ENCODE data around the gene DCLK1.
"Not testable (repeated sequence)": the region's sequence is repeated elsewhere in the genome, so short reads cannot be mapped to it uniquely, and the experiment has no call there.

Gene DCLK1

DNA sequence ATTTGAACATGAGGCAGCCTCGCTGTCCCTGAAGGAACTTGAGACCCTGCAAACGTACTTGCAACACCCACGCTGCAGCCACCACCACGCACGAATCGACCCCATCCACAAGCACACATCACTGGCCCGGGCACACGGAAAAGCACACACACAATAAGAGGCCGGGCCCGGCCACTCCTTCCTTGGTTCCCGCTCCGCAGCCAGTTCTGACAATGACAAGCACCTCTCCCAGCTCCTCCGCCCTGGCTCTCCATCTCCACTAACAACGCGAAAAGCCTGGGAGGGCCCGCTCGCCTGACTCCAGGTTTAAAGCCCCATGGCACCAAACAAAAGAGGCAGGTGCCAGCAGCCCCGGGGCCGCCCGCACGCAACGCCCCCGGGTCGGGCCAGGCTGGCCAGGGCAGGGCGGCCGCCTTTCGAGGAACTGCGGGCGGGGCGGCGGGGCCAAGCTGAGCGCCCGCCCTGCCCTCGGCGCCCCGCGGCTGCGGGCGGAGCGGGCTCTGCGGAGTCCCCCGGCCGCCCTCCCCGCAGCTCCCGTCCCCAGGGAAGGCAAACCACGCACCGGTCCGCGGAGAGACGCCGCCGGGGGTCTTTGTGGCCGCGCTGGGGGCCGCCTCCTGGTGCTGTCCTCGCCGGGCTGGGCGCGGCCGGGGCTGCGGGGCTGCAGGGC is 495 bp downstream of the DCLK1 start:
- no peak for DNase-seq

DNA sequence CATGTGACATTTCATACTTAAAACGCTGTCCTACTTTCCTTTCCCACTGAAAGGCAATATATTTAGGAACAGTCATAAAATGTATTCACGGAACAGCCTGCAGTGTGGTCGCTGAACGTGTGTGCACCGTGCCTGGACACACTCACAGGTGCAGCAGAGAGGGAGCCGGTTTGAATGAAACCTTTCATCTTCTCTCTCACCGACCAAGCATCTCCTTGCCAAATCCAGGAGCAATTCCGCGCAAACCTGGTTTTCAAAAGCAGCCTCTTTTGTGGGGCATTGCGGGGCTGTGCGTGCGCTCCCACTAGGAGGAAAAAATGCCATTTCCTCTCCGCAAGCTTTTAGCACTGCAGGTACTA is 1.0 kb downstream of the DCLK1 start:
- DNase-seq = no peak

DNA sequence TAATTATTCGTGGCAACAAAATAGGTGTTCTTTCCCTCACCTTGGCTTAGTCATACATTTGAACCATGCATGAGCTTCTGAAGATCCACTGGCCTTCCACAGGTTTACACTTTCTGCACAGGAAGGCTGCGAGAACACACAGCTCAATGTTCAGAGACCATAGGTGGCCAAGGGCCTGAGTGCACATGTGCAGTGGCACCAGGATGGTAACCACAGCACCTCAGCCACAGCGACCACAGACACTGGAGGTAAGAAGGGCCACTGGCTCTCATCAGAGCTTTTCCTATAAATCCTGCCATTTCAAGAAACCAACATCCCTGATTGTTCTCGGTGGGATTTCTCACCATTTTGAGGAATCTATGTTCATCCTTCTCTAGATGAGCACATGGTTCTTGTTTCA is 1.6 kb downstream of the DCLK1 start:
- no peak for DNase-seq

DNA sequence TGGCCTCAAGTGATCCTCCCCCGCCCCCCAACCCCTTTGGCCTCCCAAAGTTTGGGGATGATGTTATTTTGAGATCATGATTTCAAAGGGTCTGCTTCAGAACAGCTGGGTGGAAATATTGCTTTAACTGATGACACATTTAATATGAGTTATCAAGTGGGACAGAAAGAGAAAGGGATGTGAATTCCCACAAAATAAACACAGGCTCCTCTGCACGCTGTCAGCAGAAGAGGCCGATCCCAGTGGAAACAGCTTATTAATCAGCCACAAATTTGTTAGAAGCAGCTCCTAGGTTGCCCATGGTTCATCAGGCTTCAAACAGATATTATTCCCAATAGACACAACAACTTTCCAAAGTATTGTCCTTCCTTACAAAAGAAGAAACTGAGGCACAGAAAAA is 4.7 kb downstream of the DCLK1 start:
- no peak for DNase-seq

DNA sequence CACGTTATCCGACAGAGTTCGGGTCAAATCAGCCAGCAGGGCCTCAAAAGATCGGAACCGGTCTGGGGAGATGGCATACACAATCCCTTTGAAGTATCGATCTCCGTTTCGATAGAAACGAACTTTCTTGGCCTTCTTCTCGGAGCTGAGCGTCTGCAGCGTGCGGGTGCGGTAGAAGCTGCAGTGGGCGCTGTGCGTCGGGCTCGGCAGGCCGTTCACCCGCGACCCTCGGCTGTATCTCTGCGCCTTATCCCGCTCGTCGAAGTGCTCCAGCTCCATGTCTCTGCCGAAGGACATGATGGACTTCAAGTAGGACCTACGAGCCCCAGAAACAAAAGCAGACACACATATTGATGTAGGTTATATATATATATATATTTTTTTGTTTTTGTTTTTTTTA is 5.3 kb downstream of the DCLK1 start:
- no peak for DNase-seq

DNA sequence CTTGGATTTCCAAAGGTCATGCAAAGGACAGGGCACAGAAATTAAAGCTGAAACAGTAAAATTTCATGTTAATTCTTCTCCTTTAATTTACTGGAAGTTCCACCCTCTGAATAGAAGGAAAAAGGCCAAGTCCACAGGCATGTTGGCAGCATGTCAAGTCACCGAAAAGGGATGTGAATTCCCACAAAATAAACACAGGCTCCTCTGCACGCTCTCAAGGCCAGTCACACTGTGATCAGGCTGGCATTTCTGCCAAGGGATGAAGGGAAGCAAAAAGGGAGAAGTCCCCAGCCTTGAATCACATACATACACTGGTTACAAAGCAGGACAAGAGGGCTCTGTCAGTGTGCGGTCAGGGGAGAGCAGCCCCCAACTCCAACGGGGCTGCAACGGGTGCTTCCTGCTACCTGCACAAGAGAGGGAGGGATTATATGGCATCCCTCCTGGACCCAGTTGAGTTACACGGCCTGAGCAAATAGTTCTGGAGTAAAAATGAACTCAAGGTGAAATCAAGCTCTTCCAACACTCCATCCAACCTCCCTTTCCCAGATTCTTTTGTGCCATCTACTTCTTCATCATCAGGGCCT is 6.9 kb downstream of the DCLK1 start:
- DNase-seq = no peak

DNA sequence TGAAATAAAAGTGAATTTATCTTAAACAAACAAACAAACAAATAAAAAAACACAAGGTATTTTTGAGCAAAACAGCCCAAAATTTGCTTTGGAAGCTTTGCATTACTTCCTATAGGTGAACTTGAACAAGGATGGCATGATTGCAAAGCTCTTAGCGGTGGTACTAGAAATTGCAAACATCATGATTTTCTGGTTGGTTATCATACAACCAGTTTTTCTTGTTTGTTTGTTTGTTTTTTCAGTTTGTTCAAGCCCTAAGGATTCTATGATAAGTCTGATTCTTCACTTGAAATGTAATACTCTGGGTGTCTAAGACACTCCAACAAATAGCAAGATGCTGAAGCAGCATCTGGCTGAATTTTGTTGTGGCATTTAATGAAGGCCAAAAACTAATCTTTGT is 15.9 kb downstream of the DCLK1 start:
- no peak for DNase-seq

DNA sequence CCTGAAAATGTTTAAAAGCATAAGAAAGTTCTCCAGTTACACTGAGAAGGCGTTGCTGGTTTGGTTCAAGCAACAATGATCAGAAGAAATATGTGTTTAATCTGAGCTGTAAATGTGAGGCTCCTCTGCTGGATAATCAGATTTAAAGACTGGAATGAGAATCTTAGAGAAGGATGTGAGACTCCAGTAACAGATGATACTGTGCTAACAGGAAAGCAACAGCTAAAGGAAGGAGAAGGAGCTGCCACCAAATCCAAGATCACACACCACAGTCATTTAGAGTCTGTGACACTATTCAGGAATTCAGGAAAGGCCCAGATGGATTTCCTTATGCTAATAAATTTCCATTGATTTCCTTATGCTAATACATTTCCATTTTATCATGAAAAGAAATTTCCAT is 16.9 kb downstream of the DCLK1 start:
- no peak for DNase-seq

DNA sequence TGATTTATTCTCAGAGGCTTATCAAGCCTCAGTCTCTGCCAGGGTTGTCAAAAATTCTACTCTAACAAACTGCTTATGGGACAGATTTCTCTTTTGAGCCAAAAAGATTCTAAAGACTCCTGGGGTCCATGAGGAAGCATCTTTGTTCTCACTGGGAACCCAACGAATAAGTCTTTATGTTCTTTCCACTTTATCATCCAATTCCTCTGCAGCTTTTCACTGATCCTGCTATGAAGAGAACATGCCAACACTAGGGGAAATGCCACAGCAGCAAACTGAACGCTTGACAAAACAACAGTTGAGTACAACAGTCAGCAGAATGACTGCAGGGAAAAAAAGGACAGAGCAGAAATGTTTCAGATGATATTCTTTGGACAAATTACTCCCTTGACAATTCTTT is 22.2 kb downstream of the DCLK1 start:
- DNase-seq = no peak

DNA sequence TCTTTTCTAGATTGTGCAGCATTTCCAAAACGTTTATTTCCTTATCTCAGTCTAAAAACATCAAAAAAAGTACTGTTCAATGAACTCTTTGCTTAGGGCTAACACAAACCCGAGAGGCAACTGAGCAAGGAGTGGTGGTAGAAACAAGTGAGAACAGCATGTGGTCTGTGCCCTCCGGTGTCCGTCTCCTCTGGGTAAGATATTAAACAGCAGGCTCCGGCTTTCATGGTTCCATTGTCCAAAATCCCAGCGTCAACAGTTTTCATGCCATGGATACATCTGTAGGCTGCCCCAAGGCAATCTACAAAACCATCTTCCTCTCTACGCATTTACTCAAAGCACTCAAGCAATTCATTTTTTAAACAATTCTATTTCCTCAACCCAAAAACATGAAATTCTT is 22.8 kb downstream of the DCLK1 start:
- DNase-seq = no peak

DNA sequence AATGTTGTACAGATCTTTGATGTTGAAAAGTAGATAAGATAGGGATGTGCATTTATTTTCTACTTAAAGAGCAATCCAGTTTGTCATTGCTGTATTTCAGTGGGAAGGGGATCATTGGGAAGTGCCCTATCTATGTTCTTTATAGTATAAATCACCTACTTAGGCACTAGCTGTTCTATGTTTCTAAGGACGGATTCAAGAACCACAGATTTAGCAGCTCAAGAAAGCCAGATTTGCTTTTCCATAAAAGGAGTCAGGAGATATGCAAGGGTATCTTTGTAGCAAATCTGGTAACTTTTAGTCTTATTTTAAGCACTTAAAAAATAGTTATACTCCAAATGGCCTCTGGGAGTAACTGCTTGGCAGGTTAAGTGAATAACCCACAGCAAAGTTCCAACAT is 23.7 kb downstream of the DCLK1 start:
- no peak for DNase-seq

DNA sequence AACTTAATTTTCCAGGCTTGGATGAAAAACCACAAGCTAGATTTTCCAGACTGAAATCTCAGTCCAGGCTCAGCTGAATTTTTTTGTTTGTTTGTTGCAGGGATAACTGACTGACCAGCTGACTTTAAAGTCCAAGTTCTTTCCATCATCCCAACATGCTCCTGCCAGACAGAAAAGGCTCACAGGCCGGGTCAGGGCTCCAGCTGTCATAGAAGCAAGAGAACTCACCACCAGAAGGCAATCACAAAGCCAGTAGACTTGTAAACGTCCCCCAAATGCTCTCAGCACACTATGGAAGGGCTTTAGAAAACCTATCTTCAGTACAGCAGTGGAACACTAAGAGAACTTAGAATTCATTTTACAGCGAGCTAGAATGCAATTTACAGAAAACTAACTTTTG is 25.5 kb downstream of the DCLK1 start:
- DNase-seq = no peak

DNA sequence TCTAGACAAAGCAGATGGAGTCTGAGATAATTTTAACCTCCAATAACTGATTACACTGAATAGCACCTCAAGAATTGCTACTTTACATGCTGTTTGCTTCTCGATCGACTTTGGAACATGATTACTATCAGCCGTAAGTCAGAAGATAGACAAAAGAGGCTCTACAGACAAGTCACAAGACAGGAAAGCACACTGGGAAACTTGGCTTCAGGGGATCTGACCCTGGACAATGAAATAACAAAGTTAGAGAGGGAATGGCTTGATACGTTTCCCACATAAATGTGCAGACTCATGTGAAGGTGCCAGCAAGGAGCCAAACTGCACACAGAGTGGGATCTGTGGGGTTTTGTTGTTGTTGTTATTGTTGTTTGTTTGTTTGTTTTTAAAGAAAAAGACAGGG is 28.5 kb downstream of the DCLK1 start:
- DNase-seq = no peak

DNA sequence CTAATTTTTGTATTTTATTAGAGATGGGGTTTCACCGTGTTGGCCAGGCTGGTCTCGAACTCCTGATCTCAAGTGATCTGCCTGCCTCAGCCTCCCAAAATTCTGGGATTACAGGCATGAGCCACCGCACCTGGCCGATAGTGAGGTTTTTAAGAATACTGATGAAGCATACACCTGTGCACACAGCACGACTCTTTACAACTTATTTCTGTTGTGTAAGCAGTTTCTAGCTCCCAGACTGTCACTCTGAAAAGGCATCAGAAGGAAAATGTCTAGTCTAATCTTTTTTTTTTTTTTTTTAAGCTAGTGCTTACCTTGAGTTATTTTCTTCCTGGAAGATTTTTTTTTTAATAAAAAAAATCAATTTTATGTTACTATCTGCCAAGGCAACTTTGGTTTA is 29.3 kb downstream of the DCLK1 start:
- DNase-seq = not testable (repeated sequence)

DNA sequence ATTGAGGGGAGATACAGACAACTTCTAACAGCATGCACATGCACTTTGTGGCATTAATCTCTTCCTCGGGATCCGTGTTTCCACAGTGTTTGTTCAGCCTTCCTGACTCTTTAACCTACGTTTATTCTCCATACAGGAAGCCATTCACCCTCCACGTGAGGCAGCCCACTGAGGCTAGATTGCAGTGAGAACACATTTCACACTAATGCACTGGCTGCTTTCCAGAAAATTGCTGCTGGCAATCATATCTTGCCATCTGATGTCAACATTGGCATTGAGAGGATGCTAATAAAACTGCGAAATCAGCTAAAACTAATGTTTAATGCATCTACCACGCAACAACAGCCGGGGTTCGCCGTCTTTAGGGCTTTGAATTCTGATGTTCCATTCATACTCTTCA is 30.0 kb downstream of the DCLK1 start:
- DNase-seq = no peak

DNA sequence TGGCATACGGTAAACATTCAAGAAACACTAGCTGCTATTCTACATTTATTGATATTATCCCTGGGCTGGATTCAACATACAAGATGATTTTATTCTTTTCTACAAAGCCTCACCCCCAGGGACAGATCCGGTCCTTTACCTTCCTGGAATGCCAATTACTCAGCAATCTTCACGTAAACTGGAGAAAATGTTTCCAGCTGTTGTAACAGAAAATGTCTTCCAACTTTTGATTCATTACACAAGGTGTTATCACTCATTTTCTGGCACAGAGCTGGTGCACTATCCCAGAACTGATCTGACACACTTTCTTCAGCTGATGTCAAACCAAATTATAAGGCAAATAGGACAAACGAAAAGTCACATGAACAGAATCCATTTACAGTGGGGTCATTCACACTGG is 33.1 kb downstream of the DCLK1 start:
- DNase-seq = no peak

DNA sequence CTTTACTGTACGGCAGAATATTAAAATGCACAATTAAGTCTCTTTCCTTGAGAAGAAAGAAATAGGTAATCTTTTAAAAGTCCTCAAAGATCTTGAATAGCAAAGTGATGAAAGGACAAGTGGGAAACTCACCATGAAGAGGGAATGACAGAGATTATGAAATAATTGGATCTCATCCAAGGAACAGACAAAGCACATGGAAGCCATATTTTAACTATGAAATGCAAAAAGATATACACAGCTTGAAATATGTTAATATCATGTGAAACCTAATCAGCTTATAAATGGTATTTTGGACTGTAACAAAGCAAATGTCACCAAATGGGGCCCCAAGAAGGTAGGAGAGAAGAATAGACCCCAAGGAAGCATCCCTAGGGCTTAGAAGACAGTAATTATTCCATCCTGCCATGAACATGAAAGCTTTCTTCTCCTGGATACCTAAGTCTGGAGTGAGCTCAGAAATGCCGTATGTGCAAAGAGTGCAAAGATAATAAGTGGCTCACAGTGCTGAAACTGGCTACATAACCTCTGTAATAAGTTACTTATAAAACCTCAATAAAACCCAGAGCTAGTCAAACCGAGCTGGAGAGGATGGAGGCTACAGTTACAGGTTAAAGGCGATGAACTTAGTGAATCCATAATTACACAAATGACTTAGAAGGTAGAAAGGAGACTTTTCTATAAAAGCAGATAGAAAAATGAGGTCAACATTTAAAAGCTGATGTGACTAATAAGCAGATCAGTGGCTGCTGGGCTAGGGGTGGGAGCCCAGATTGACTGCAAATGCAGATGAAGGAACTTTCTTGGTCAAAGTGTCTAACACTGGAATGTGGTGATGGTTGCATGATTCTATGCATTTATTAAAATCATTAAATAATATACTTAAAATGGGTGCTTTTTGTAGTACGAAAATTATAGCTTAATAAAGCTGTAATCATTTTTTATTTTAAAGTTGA is 34.4 kb downstream of the DCLK1 start:
- DNase-seq = no peak

DNA sequence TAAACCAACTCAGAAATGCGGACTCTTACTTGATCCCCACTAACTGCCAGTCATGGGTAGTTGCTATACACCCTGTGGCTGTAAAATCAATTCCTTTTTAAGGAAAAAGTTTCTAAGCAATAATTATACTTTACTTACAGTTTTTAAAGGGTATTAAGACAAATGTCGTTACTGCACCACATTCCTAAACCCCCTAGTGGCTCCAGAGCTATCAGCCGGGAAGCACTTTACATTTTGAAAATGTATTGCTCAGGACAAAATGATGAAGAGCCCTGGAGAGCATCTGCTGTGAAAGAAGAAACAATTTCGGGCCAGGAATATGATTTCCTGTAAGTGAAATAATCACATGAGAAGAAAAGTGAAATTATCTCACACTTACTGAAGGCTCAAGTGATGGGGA is 36.7 kb downstream of the DCLK1 start:
- no peak for DNase-seq

DNA sequence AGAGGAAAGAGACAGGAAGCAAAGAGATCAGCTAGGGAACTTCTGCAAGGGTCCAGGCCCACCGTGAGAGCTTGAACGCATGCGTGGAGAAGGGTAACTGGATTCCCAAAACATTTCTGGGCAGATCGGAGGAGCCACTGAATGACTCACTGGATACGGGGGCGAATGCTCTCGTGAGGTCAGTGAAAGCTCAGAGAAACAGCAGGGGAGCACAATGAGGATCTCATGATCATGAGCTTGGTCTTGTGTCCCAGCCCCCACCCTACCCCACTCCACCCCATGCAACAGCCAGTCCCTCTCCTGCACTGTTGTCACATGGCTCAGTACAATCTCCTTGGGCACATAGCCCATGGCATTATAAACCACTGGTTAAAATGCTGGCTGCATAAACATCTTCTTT is 40.6 kb downstream of the DCLK1 start:
- no peak for DNase-seq

DNA sequence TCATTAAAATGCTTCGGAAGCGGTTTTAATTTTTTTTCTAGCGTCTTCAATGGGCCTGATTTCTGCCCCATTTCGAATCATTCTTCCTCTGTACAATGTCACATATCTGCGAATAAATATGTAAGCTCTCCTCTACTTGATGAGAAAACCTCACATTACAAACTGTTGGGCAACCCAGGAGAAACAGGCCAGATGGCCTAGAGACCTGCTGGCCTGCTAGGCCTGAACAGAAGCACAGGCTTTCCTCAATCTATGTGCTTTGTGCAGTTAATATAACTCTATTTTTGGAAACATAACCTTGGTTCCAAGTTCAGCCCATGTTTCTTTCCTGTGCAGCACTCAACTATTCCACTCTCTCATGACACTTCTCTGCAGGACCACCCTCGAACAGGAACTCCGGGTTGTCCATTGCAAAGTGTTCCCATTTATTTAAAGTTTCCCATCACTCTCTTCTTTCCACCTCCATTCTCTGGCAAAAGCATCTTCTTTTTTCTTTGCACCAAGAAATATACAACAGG is 42.0 kb downstream of the DCLK1 start:
- DNase-seq = no peak

DNA sequence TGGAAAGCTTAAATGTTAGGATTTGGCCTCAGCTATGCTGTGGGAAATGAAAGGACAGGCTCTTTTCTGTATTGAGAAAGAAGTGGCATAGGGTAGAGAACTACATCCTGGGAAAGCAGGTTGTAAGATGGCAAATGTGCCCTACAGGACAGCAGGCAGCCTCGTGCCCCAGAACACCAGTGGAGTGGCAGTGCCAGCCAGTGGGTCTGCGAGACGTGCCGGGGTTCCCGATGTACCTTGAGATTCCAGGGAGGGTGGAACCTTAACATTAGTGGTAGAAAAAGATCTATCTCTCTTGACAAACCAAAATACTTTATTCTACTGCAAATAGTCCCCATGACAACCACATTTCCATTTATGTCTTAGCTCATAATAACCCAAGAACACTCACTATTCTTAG is 42.7 kb downstream of the DCLK1 start:
- DNase-seq = no peak

DNA sequence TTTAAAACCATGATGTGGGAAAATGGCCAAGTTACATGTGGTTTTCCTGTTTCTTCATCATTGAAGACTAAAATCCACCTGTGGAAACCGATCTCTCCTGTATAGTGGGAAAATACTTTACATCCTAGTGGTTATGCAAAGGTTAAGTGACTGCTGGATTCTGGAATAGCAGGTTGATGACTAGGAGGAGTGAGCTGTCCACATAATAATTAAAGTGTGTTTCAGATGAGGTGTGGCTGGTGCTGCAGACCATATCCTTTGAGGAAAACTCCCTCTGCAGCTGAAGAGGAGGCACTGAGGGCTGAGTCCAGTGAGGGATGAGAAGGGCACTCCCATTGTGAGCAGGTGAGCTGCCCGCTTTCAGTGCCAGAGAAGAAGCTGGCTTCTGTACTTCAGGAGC is 43.2 kb downstream of the DCLK1 start:
- no peak for DNase-seq

DNA sequence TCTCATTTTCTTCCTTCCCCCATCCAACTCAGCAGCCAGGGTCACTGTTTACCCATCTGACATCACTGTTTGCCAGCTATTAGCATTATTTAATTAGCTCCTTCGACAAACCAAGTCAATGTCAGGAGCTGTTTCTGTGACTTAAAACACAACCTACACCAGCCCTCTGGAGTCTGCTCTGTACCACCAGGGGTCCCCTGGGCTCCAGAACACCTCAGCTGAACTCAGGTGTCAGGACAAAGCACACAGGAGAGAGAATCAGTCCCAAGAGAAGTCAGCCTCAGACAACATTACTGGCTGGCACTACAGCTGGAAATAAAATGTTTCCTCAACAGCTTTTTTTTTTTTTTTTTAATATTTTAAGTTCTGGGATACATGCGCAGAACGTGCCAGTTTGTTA is 45.1 kb downstream of the DCLK1 start:
- no peak for DNase-seq

DNA sequence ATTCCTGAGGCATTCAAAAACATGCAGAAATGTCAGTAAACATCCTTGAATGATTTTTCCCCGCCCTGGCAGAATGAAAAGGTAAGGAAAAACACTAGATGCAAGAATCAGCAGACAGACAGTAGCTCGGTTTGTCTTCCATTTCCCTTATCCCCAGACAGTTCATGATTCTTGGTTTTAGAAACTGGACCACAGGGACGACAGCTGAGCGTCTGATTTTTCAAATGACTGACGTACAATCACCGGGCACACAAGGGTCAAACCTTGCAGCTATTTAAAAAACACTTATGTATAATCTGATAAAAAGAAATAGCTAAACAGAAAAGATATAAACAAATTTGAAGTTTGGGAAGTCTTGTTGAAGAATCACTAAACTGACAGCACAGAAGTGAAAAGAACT is 47.1 kb downstream of the DCLK1 start:
- DNase-seq = no peak

Measured in NCI-H1436 (cell line).